GM19193 (cell line): Measurements from ENCODE around the gene PCID2.

Source experiments
- POLR2A ChIP-seq: IDR thresholded peaks from 4 replicates; pipeline ENCODE4 v1.6.1; 2011; ENCODE audit not compliant: insufficient read depth, insufficient read length; ENCODE audit errors: extremely low read depth

Gene PCID2

GRCh38 chr13:113164492-113164891 is 44.0 kb downstream of the PCID2 start:
- TF ChIP-seq POLR2A: no peak

GRCh38 chr13:113162783-113163685 is 45.4 kb downstream of the PCID2 start:
- no peak for TF ChIP-seq POLR2A

- no peak for TF ChIP-seq POLR2A
These were observed 47.0 kb downstream of the PCID2 start for GRCh38 chr13:113161433-113161832.

- TF ChIP-seq POLR2A: no peak
These were observed 47.5 kb downstream of the PCID2 start for GRCh38 chr13:113160983-113161382.

GRCh38 chr13:113159701-113160100 is 48.8 kb downstream of the PCID2 start:
- no peak for TF ChIP-seq POLR2A

GRCh38 chr13:113158946-113159345 is 49.5 kb downstream of the PCID2 start:
- no peak for TF ChIP-seq POLR2A

GRCh38 chr13:113157929-113158747 is 50.3 kb downstream of the PCID2 start, which contains the start of gene PROZ:
Gene PROZ, plus strand, starts transcription at chr13:113158648. Its CDS starts 13 bp downstream, at chr13:113158661.
- TF ChIP-seq POLR2A: no peak

- no peak for TF ChIP-seq POLR2A
These were observed 51.1 kb downstream of the PCID2 start for GRCh38 chr13:113157206-113157928.

GRCh38 chr13:113155982-113156655 is 52.4 kb downstream of the PCID2 start:
- TF ChIP-seq POLR2A: no peak

GRCh38 chr13:113155201-113155600 is 53.3 kb downstream of the PCID2 start:
- no peak for TF ChIP-seq POLR2A

GRCh38 chr13:113153810-113154748 is 54.4 kb downstream of the PCID2 start:
- peak; percentile 50 for TF ChIP-seq POLR2A

GRCh38 chr13:113152984-113153809 is 55.3 kb downstream of the PCID2 start:
- TF ChIP-seq POLR2A: no peak

GRCh38 chr13:113152691-113152983 is 55.8 kb downstream of the PCID2 start:
- TF ChIP-seq POLR2A: no peak
